GM12892 (cell line): Measurements from ENCODE around the gene IDS.
"Not testable (repeated sequence)": the region's sequence is repeated elsewhere in the genome, so short reads cannot be mapped to it uniquely, and the experiment has no call there.

Experiments
- POLR2A ChIP-seq: IDR thresholded peaks from 2 replicates; pipeline ENCODE4 v1.6.1; 2011; ENCODE audit warnings: low read depth, low read length, control low read depth
- TAF1 ChIP-seq: IDR thresholded peaks from 2 replicates; pipeline ENCODE4 v1.6.1; 2011; ENCODE audit warnings: low read depth, mild to moderate bottlenecking, control low read depth, low read length, borderline replicate concordance

- not testable (repeated sequence) for TF ChIP-seq POLR2A, TAF1
These were observed 30.0 kb upstream of the IDS start for GRCh38 chrX:149534926-149535602.
